K562 (cell line): ENCODE data around the gene CCL11. TPM values are rescaled to one million over a fixed set of nuclear protein-coding genes. Genes with fewer than 3 reads are reported as not detected.

Experiments
- ATAC-seq: fragments of 200-7000 bp; cut with Tn5 transposase; 3 replicates; pipeline ENCODE4 v1.9.1; 2020; ENCODE audit warnings: moderate library complexity
- BruUV-seq: library from RNA; stranded (reverse); fragments of 400-500 nt; replicated peaks from 2 replicates; lab custom pipeline; 2021; lab: Mats Ljungman, UMichigan
- CTCF ChIA-PET: fragments of 300-600 bp; formaldehyde crosslinking; extraction: SDS; loops from one replicate; lab custom pipeline; 2021; ENCODE audit warnings: low intra/inter-chr PET ratio; lab: Yijun Ruan, JAX
- POLR2A ChIA-PET: fragments of 300-600, 350-650 bp; sonication (Branson Sonifier 250); formaldehyde crosslinking; extraction: SDS; loops from one replicate; lab custom pipeline; 2021; ENCODE audit warnings: antibody characterized with exemption, inconsistent platforms; lab: Yijun Ruan, JAX
- DNase-seq, 4 experiments: peaks; one replicate each; pipeline versions ENCODE4 v3.0.0 to v3.0.0-alpha.2; 2011 to 2018; ENCODE audit warnings: low spot score in 3 of 4, mixed read lengths in 3 of 4; ENCODE audit errors: extremely low read depth in 1 of 4
- FAIRE-seq: peaks from 2 replicates; lab custom pipeline; 2011; peaks lifted over from hg19 to GRCh38; lab: Jason Lieb, UNC
- H2AFZ ChIP-seq: 2 replicates; pipeline ENCODE4 v1.6.0; 2011; ENCODE audit warnings: low read depth, low read length, control low read depth, inconsistent platforms
- H3K27ac ChIP-seq: fragments of 200-600 bp; 3 replicates; pipeline ENCODE4 v1.8.0; 2011; ENCODE audit warnings: low read depth, mild to moderate bottlenecking, control low read depth, inconsistent platforms, low read length, moderate library complexity, mixed read lengths; ENCODE audit errors: extremely low read depth
- H3K27me3 ChIP-seq, 2 experiments: fragments of 300-600 bp in 1 of 2; 2 replicates in 1 of 2; 3 replicates in 1 of 2; pipeline versions ENCODE4 v1.6.0 to v1.8.0; 2011; ENCODE audit warnings: inconsistent platforms in 2 of 2, low read length in 2 of 2, mild to moderate bottlenecking in 1 of 2, mixed read lengths in 1 of 2, moderate library complexity in 1 of 2; ENCODE audit not compliant: control insufficient read depth in 2 of 2, insufficient read depth in 2 of 2
- H3K36me3 ChIP-seq: fragments of 300-600 bp; 3 replicates; pipeline ENCODE4 v1.8.0; 2011; ENCODE audit warnings: mild to moderate bottlenecking, low read length, inconsistent platforms; ENCODE audit not compliant: control insufficient read depth, insufficient read depth
- H3K4me1 ChIP-seq, 2 experiments: fragments of 200-600 bp in 1 of 2; replicated peaks in 1 of 2; 2 replicates in 1 of 2; 3 replicates in 1 of 2; pipeline versions ENCODE4 v1.5.1 to v1.8.0; 2011; ENCODE audit warnings: inconsistent platforms in 2 of 2, low read length in 2 of 2, mild to moderate bottlenecking in 1 of 2, mixed read lengths in 1 of 2, moderate library complexity in 1 of 2; ENCODE audit not compliant: control insufficient read depth in 2 of 2, insufficient read depth in 2 of 2
- H3K4me2 ChIP-seq: 2 replicates; pipeline ENCODE4 v1.6.1; 2011; ENCODE audit warnings: low read length, control low read depth, inconsistent platforms, mixed read lengths; ENCODE audit not compliant: insufficient read depth
- H3K4me3 ChIP-seq: fragments of 200-600 bp; sonication (generic), shearing (Covaris generic); 2 replicates; pipeline ENCODE4 v1.5.1; 2016; ENCODE audit warnings: control low read depth, inconsistent platforms
- H3K79me2 ChIP-seq: fragments of 200-600 bp; 3 replicates; pipeline ENCODE4 v1.8.0; 2011; ENCODE audit warnings: low read length, inconsistent platforms; ENCODE audit not compliant: control insufficient read depth, insufficient read depth
- H3K9ac ChIP-seq, 2 experiments: 2 replicates each; pipeline versions ENCODE4 v1.6.0 to v1.6.1; 2011; ENCODE audit warnings: low read depth in 2 of 2, low read length in 2 of 2, control low read depth in 1 of 2, inconsistent platforms in 1 of 2, mild to moderate bottlenecking in 1 of 2, mixed read lengths in 1 of 2; ENCODE audit not compliant: insufficient read depth in 1 of 2
- H3K9me1 ChIP-seq: one replicate; pipeline ENCODE4 v1.6.0; 2011; ENCODE audit warnings: inconsistent platforms, mild to moderate bottlenecking, low read length, moderate library complexity; ENCODE audit not compliant: control insufficient read depth, insufficient read depth
- H3K9me3 ChIP-seq: replicated peaks from 2 replicates; pipeline ENCODE4 v1.5.1; 2011; ENCODE audit warnings: low read depth, low read length, inconsistent platforms; ENCODE audit not compliant: control insufficient read depth, insufficient read depth
- H4K20me1 ChIP-seq: replicated peaks from 2 replicates; pipeline ENCODE4 v1.6.1; 2011; ENCODE audit warnings: low read length, inconsistent platforms, mixed read lengths; ENCODE audit not compliant: control insufficient read depth, insufficient read depth
- CHD4 ChIP-seq: fragments of 200-600 bp; sonication (generic); IDR thresholded peaks from 3 replicates; pipeline ENCODE4 v1.6.1; 2012; ENCODE audit warnings: low read depth, mild to moderate bottlenecking, mixed read lengths, low read length, inconsistent platforms; ENCODE audit not compliant: insufficient read depth, insufficient replicate concordance, poor library complexity, severe bottlenecking
- HDAC6 ChIP-seq: IDR thresholded peaks from 2 replicates; pipeline ENCODE4 v1.6.1; 2012; ENCODE audit warnings: low read depth, mild to moderate bottlenecking, control low read depth, inconsistent platforms, low read length, moderate library complexity
- PHF21A ChIP-seq: fragments of 450-650 bp; IDR thresholded peaks from 2 replicates; pipeline ENCODE4 v1.6.1; 2017; ENCODE audit warnings: low read depth, borderline replicate concordance
- SREBF2 ChIP-seq: sonication (generic); formaldehyde crosslinking; IDR thresholded peaks from 2 replicates; pipeline ENCODE4 v1.4.0; 2020; ENCODE audit warnings: mild to moderate bottlenecking, missing genetic modification reagents
- ZSCAN29 ChIP-seq: fragments of 450-650 bp; IDR thresholded peaks from 2 replicates; pipeline ENCODE4 v1.6.1; 2017
- ZZZ3 ChIP-seq: fragments of 450-650 bp; IDR thresholded peaks from 2 replicates; pipeline ENCODE4 v1.6.1; 2016; ENCODE audit warnings: antibody characterized with exemption, mild to moderate bottlenecking, moderate library complexity
- WGBS: fragments of 100-300 bp; shearing (Covaris generic); methylation state at CpG from one replicate; pipeline ENCODE4 v1.1.6; 2016; ENCODE audit warnings: low coverage, mixed read lengths; ENCODE audit not compliant: insufficient coverage; ENCODE audit errors: missing lambda C conversion rate; 5-methylcytosine and 5-hydroxymethylcytosine counted together
- in situ Hi-C: fragments of 300-500 bp; cut with MboI; formaldehyde crosslinking; loops from 4 replicates; pipeline ENCODE4 v1.15.0; 2018; ENCODE audit warnings: inconsistent platforms, mixed read lengths
- intact Hi-C: fragments of 100-400 bp; cut with micrococcal nuclease; formaldehyde crosslinking; loops from 2 replicates; pipeline ENCODE4 v1.14.2; 2022
- polyA plus RNA-seq, 8 experiments: library from polyadenylated mRNA; depleted of rRNA in 4 of 8; stranded (reverse) in 5 of 8; unstranded in 3 of 8; fragments of >200 nt; fragmentation: Nextera tagmentation in 2 of 8; fragmentation: Illumina TruSeq in 1 of 8; extraction: Ambion mirVana in 2 of 8; extraction: Trizol in 1 of 8; gene quantifications; 2 replicates each; pipeline versions ENCODE4 v1.2.1 to v1.2.3, GENCODE V29; 2011 to 2014; ENCODE audit warnings: inconsistent platforms in 1 of 8, missing spikeins in 1 of 8
- total RNA-seq, 7 experiments: library from RNA; depleted of rRNA in 6 of 7; stranded (reverse); fragments of >200 nt in 6 of 7; fragmentation: Illumina TruSeq in 2 of 7; extraction: Trizol in 2 of 7; gene quantifications; 2 replicates each; pipeline versions ENCODE4 v1.2.1 to v1.2.3, GENCODE V29; 2011 to 2021; ENCODE audit warnings: low replicate concordance in 1 of 7
- TF ChIP-seq, protein P1 (sequence below): fragments of 450-650 bp; IDR thresholded peaks from 2 replicates; pipeline ENCODE4 v1.6.1; 2017; ENCODE audit warnings: mild to moderate bottlenecking, moderate library complexity

CCL11 gene
- total and polyA plus RNA-seq, 9 of the 15 experiments (the other 6 are each of a cell fraction or from before 2014, with no cell fraction given) = not detected

DNA sequence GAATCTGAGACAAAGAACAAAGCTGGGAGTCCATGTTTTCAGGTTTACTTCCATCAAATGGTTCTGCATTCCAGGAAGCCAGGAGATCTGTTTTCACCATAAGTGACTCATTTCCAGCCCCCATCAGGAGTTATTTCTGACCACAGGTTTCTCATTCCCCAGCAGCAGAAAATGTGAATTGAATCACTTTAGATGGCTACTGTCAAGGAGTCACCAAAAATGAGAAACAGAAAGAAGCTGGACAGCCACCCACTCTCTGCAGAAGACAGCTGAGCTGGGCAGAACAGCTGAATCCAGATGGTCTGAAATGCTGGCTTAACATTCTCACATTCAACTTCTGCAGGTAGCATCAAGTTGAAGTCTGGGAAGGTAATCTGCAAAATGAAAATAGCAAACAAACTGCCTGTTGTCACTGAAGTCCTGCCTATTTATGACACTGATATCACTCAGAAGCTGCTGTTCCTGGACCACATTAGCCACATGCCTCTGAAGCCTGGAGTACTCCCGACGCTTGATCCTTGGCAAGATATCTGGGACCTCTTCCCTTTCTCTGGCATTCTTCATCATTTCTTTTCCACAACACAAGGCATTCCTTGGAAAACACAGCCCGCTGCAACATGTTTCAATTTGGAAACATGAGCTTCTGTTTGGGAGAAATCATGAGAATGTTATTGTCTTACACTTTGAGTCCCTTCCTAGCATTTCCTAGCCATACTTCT, 15.3 kb downstream of the CCL11 start:
- Histone ChIP-seq H3K4me1 (no peaks in the 10 kb centered on the region), H3K79me2 (no peaks in the 10 kb centered on the region), H3K9me1 (no peaks in the 10 kb centered on the region), H3K4me2 (no peak overlapping the region), H3K9me3 (no peaks in the 10 kb centered on the region), H3K27me3 (peaks cover 0 to 4% of the 10 kb centered on the region in 2 experiments; a peak in 2 of 5 replicates), H3K36me3 (no peaks in the 10 kb centered on the region), H3K9ac (no peak overlapping the region), H4K20me1 (no peaks in the 10 kb centered on the region), H3K27ac (no peak overlapping the region), H3K4me3 (no peak overlapping the region), H2AFZ (no peak overlapping the region)
- DNase-seq (no peak), FAIRE-seq (no peak), ATAC-seq (no peak)
- in situ Hi-C loops (loop anchor here (10.0 kb wide), 1 partner anchor 96 kb away; no protein-coding TSS in a partner anchor), intact Hi-C loops (no loop called here)
- WGBS = 0% methylated on average over 3 of the region's 3 CpGs
- ChIA-PET POLR2A (interaction anchor here (0.9 kb wide), 1 partner anchor 25 kb away, joined by 3 read pairs; no protein-coding TSS in a partner anchor), CTCF (no interaction called here)
- TF ChIP-seq PHF21A (no peak), SREBF2 (CRISPR knock-in tag) (no peak), CHD4 (no peak), ZSCAN29 (no peak), HDAC6 (no peak), ZZZ3 (no peak)
- TF ChIP-seq, protein P1, sequence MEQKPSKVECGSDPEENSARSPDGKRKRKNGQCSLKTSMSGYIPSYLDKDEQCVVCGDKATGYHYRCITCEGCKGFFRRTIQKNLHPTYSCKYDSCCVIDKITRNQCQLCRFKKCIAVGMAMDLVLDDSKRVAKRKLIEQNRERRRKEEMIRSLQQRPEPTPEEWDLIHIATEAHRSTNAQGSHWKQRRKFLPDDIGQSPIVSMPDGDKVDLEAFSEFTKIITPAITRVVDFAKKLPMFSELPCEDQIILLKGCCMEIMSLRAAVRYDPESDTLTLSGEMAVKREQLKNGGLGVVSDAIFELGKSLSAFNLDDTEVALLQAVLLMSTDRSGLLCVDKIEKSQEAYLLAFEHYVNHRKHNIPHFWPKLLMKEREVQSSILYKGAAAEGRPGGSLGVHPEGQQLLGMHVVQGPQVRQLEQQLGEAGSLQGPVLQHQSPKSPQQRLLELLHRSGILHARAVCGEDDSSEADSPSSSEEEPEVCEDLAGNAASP = no peak
- BruUV-seq = no TSS peak
